ENCODE results near the gene PHLPP2. TPM values are rescaled to one million over a fixed set of nuclear protein-coding genes. Genes with fewer than 3 reads are reported as not detected.

Gene PHLPP2
- total RNA-seq, 2 experiments from 2014 or later = 7.2 to 7.4 TPM

DNA sequence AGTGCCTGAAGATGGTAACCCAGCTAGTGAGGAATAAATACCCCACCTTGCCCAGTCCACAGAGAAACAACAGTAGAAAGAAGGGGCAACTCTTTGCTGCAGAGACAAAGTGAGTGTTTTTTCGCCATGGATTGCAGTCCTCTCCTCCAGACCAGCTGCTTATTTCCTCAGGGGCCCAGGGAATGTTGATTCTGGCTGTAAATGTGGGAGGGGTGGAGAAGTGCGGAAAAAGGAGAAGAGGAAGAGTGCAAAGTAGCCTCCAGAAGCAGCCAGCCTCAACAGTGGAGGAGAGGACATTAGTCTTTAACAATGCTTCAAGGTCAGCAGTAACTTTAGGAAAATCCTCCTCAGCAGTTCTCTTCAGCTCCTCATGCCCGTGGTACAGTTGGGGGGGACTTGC lies 8.1 kb upstream of the PHLPP2 start:
- no peak overlapping the region for H3K27ac Mint-ChIP-seq
- H3K27me3 Mint-ChIP-seq = no peaks in the 10 kb centered on the region
- H3K4me3 Mint-ChIP-seq = no peak overlapping the region
- ATAC-seq (ENCODE audit: low read depth) (no peak), DNase-seq (no peak)
- POLR2A ChIA-PET = no interaction called here
- H3K36me3 Mint-ChIP-seq = peaks cover 36% of the 10 kb centered on the region
- no peaks in the 10 kb centered on the region for H3K9me3 Mint-ChIP-seq
- H3K4me1 Mint-ChIP-seq = peaks cover 1% of the 10 kb centered on the region

- H3K4me1 Mint-ChIP-seq = peaks cover 10% of the 10 kb centered on the region
- POLR2A ChIA-PET = no interaction called here
- H3K9me3 Mint-ChIP-seq = no peaks in the 10 kb centered on the region
- DNase-seq (no peak), ATAC-seq (ENCODE audit: low read depth) (no peak)
- H3K27ac Mint-ChIP-seq = no peak overlapping the region
- H3K4me3 Mint-ChIP-seq = no peak overlapping the region
- peaks cover 19% of the 10 kb centered on the region for H3K36me3 Mint-ChIP-seq
- peaks cover 7% of the 10 kb centered on the region for H3K27me3 Mint-ChIP-seq
These were observed 3.2 kb upstream of the PHLPP2 start for GRCh38 chr16:71727551-71728324.

- no peaks in the 10 kb centered on the region for H3K9me3 Mint-ChIP-seq
- peaks cover 10% of the 10 kb centered on the region for H3K36me3 Mint-ChIP-seq
- peaks cover 7% of the 10 kb centered on the region for H3K27me3 Mint-ChIP-seq
- H3K27ac Mint-ChIP-seq = no peak overlapping the region
- DNase-seq (no peak), ATAC-seq (ENCODE audit: low read depth) (no peak)
- no peak overlapping the region for H3K4me3 Mint-ChIP-seq
- peaks cover 17% of the 10 kb centered on the region for H3K4me1 Mint-ChIP-seq
- POLR2A ChIA-PET = interaction anchor here (0.6 kb wide), 1 partner anchor 224 kb away, joined by 6 read pairs; no protein-coding TSS in a partner anchor
These were observed 2.2 kb upstream of the PHLPP2 start for GRCh38 chr16:71726476-71727315.

DNA sequence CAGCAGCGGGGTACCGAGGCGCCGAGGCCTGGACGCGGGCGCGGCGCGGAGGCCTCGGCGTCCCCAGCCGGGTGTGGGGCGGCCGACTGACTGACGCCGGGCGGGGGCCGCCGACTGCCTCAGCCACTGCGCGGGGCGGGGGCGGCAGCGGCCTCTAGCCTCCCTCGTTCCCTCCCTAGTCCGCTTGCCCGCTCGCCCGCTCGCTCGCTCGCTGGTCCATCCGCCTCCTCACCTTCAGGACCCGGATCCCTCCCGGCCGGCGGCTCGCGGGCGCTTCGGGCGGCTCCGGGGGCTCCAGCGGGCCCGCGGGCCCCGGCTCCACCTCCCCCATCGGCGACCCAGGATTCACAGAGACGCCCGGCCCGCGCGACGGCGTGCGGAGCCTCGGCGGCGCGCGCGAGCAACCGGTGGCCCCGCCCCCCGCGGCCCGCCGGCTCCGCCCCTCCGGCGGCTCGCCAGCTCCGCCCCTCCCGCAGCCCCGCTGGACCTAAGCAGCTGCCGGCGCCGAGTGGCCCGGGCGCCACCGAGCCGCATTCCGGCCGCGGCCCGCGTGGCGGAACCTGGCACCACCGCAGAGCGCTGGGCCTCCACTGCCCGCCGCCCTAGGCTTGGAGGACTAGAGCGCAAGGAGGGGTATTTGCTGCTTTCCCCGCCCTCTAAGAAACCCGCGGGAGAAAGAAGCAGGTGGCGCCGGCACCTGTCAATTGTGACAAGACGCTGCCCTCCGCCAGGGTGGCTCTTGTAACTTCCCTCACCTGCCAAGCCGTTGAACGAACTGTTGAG lies 773 bp downstream of the PHLPP2 start:
- peak overlapping the region; percentile 82 for H3K4me3 Mint-ChIP-seq
- DNase-seq = peak; percentile 92
- peaks cover 21% of the 10 kb centered on the region for H3K4me1 Mint-ChIP-seq
- POLR2A ChIA-PET = interaction anchor here (1.0 kb wide), 1 partner anchor 85 kb away, joined by 4 read pairs; the partner anchor contains the start of gene AP1G1
- no peak overlapping the region for H3K27ac Mint-ChIP-seq
- H3K36me3 Mint-ChIP-seq = peaks cover 2% of the 10 kb centered on the region
- peak; percentile 84 for ATAC-seq (ENCODE audit: low read depth)
- no peaks in the 10 kb centered on the region for H3K9me3 Mint-ChIP-seq
- peaks cover 7% of the 10 kb centered on the region for H3K27me3 Mint-ChIP-seq

GRCh38 chr16:71722801-71723536 lies 1.5 kb downstream of the PHLPP2 start:
- H3K4me1 Mint-ChIP-seq = peaks cover 22% of the 10 kb centered on the region
- peak overlapping the region; percentile 79 for H3K27ac Mint-ChIP-seq
- POLR2A ChIA-PET = interaction anchor here (1.0 kb wide), 1 partner anchor 85 kb away, joined by 4 read pairs; the partner anchor contains the start of gene AP1G1
- peaks cover 2% of the 10 kb centered on the region for H3K36me3 Mint-ChIP-seq
- H3K4me3 Mint-ChIP-seq = peak overlapping the region; percentile 97
- DNase-seq (peak; percentile 72), ATAC-seq (ENCODE audit: low read depth) (peak; percentile 51)
- no peaks in the 10 kb centered on the region for H3K9me3 Mint-ChIP-seq
- peaks cover 7% of the 10 kb centered on the region for H3K27me3 Mint-ChIP-seq

GRCh38 chr16:71721066-71721740 lies 3.3 kb downstream of the PHLPP2 start:
- Mint-ChIP-seq H3K36me3 (peaks cover 2% of the 10 kb centered on the region), H3K9me3 (no peaks in the 10 kb centered on the region), H3K27ac (no peak overlapping the region), H3K4me1 (peaks cover 22% of the 10 kb centered on the region), H3K4me3 (no peak overlapping the region), H3K27me3 (peaks cover 7% of the 10 kb centered on the region)
- ATAC-seq (ENCODE audit: low read depth) (no peak), DNase-seq (no peak)
- POLR2A ChIA-PET = interaction anchor here (0.7 kb wide), 1 partner anchor 92 kb away, joined by 3 read pairs; no protein-coding TSS in a partner anchor

- no peak overlapping the region for H3K4me3 Mint-ChIP-seq
- no peaks in the 10 kb centered on the region for H3K27me3 Mint-ChIP-seq
- no peak for DNase-seq
- H3K36me3 Mint-ChIP-seq = peaks cover 2% of the 10 kb centered on the region
- POLR2A ChIA-PET = no interaction called here
- no peak overlapping the region for H3K27ac Mint-ChIP-seq
- H3K4me1 Mint-ChIP-seq = peaks cover 14% of the 10 kb centered on the region
- ATAC-seq (ENCODE audit: low read depth) = no peak
- no peaks in the 10 kb centered on the region for H3K9me3 Mint-ChIP-seq
These were observed 12.0 kb downstream of the PHLPP2 start for GRCh38 chr16:71712501-71712900.

GRCh38 chr16:71711789-71712188 lies 12.7 kb downstream of the PHLPP2 start:
- POLR2A ChIA-PET = no interaction called here
- peaks cover 14% of the 10 kb centered on the region for H3K4me1 Mint-ChIP-seq
- no peaks in the 10 kb centered on the region for H3K9me3 Mint-ChIP-seq
- no peaks in the 10 kb centered on the region for H3K27me3 Mint-ChIP-seq
- ATAC-seq (ENCODE audit: low read depth) (no peak), DNase-seq (no peak)
- no peak overlapping the region for H3K27ac Mint-ChIP-seq
- H3K36me3 Mint-ChIP-seq = peaks cover 2% of the 10 kb centered on the region
- no peak overlapping the region for H3K4me3 Mint-ChIP-seq

GRCh38 chr16:71709229-71709781 lies 15.2 kb downstream of the PHLPP2 start:
- POLR2A ChIA-PET = no interaction called here
- no peak for ATAC-seq (ENCODE audit: low read depth)
- Mint-ChIP-seq H3K27ac (no peak overlapping the region), H3K4me1 (peaks cover 8% of the 10 kb centered on the region), H3K36me3 (peaks cover 2% of the 10 kb centered on the region), H3K9me3 (no peaks in the 10 kb centered on the region), H3K27me3 (no peaks in the 10 kb centered on the region), H3K4me3 (no peak overlapping the region)
- DNase-seq = no peak

GRCh38 chr16:71708696-71709095 lies 15.8 kb downstream of the PHLPP2 start:
- H3K4me3 Mint-ChIP-seq = no peak overlapping the region
- no peaks in the 10 kb centered on the region for H3K27me3 Mint-ChIP-seq
- H3K36me3 Mint-ChIP-seq = peaks cover 2% of the 10 kb centered on the region
- ATAC-seq (ENCODE audit: low read depth) (no peak), DNase-seq (no peak)
- no peak overlapping the region for H3K27ac Mint-ChIP-seq
- POLR2A ChIA-PET = no interaction called here
- no peaks in the 10 kb centered on the region for H3K9me3 Mint-ChIP-seq
- H3K4me1 Mint-ChIP-seq = peaks cover 6% of the 10 kb centered on the region

GRCh38 chr16:71707199-71707598 lies 17.3 kb downstream of the PHLPP2 start:
- Mint-ChIP-seq H3K27me3 (no peaks in the 10 kb centered on the region), H3K27ac (no peak overlapping the region), H3K4me1 (peaks cover 6% of the 10 kb centered on the region), H3K4me3 (no peak overlapping the region), H3K36me3 (peaks cover 2% of the 10 kb centered on the region), H3K9me3 (no peaks in the 10 kb centered on the region)
- ATAC-seq (ENCODE audit: low read depth) (no peak), DNase-seq (no peak)
- POLR2A ChIA-PET = no interaction called here

- Mint-ChIP-seq H3K27me3 (no peaks in the 10 kb centered on the region), H3K4me1 (no peaks in the 10 kb centered on the region), H3K9me3 (no peaks in the 10 kb centered on the region), H3K27ac (no peak overlapping the region), H3K36me3 (peaks cover 3% of the 10 kb centered on the region), H3K4me3 (no peak overlapping the region)
- no peak for ATAC-seq (ENCODE audit: low read depth)
- POLR2A ChIA-PET = no interaction called here
- DNase-seq = no peak
These were observed 18.5 kb downstream of the PHLPP2 start for GRCh38 chr16:71706046-71706445.
